PC-9 (cell line): ENCODE results near the gene UBE2D3. TPM values are rescaled to one million over a fixed set of nuclear protein-coding genes. Genes with fewer than 3 reads are reported as not detected.

Experiments
- BruUV-seq: library from RNA; stranded (reverse); fragments of 400-500 nt; replicated peaks from 2 replicates; lab custom pipeline; 2021; lab: Mats Ljungman, UMichigan
- CTCF ChIA-PET: fragments of 300-600 bp; sonication (Branson Sonifier 250); formaldehyde crosslinking; loops from one replicate; lab custom pipeline; 2022; ENCODE audit warnings: antibody characterized with exemption; lab: Charles Lee
- POLR2A ChIA-PET: fragments of 300-600 bp; sonication (Branson Sonifier 250); formaldehyde crosslinking; loops from one replicate; lab custom pipeline; 2022; ENCODE audit warnings: antibody characterized with exemption; ENCODE audit not compliant: unreplicated experiment; lab: Charles Lee
- DNase-seq, 2 experiments: peaks; one replicate each; pipeline versions ENCODE4 v3.0.0 to v3.0.0-alpha.2; 2015 to 2022; ENCODE audit warnings: mixed read lengths in 1 of 2
- H2AFZ ChIP-seq: fragments of 200-600 bp; sonication (generic); 2 replicates; pipeline ENCODE4 v1.8.1; 2017; ENCODE audit warnings: antibody characterized with exemption
- H3F3A ChIP-seq: fragments of 200-600 bp; sonication (generic); 2 replicates; pipeline ENCODE4 v1.8.1; 2017; ENCODE audit warnings: antibody characterized with exemption, mild to moderate bottlenecking, low read depth; ENCODE audit not compliant: insufficient read depth
- H3K27ac ChIP-seq: fragments of 200-600 bp; sonication (generic); 2 replicates; pipeline ENCODE4 v1.6.1; 2016; ENCODE audit warnings: mixed run types
- H3K27me3 ChIP-seq: fragments of 200-600 bp; sonication (generic); 2 replicates; pipeline ENCODE4 v1.6.1; 2016; ENCODE audit warnings: low read depth, mixed run types; ENCODE audit not compliant: insufficient read depth
- H3K36me3 ChIP-seq: fragments of 200-600 bp; sonication (generic); 2 replicates; pipeline ENCODE4 v1.6.1; 2016; ENCODE audit warnings: low read depth, mixed run types
- H3K4me1 ChIP-seq: fragments of 200-600 bp; sonication (generic); replicated peaks from 2 replicates; pipeline ENCODE4 v1.6.1; 2016; ENCODE audit warnings: mixed run types; ENCODE audit not compliant: insufficient read depth
- H3K4me2 ChIP-seq: fragments of 200-600 bp; sonication (generic); 2 replicates; pipeline ENCODE4 v1.6.1; 2017; ENCODE audit warnings: mixed run types
- H3K4me3 ChIP-seq: fragments of 200-600 bp; sonication (generic); 2 replicates; pipeline ENCODE4 v1.6.1; 2016; ENCODE audit warnings: mixed run types
- H3K79me2 ChIP-seq: fragments of 200-600 bp; sonication (generic); 2 replicates; pipeline ENCODE4 v1.6.1; 2017; ENCODE audit warnings: low read depth, mixed run types
- H3K9me2 ChIP-seq: fragments of 200-600 bp; sonication (generic); 2 replicates; pipeline ENCODE4 v1.8.1; 2017; ENCODE audit warnings: mild to moderate bottlenecking; ENCODE audit not compliant: insufficient read depth
- H3K9me3 ChIP-seq: fragments of 200-600 bp; sonication (generic); 2 replicates; pipeline ENCODE4 v1.8.1; 2016; ENCODE audit warnings: low read depth; ENCODE audit not compliant: insufficient read depth
- H4K20me1 ChIP-seq: fragments of 200-600 bp; sonication (generic); 2 replicates; pipeline ENCODE4 v1.8.1; 2017; ENCODE audit not compliant: insufficient read depth
- CTCF ChIP-seq: fragments of 200-600 bp; sonication (generic); conservative IDR thresholded peaks from 2 replicates; pipeline ENCODE4 v1.6.1; 2017; ENCODE audit warnings: mixed run types, antibody characterized with exemption, mild to moderate bottlenecking, moderate library complexity
- EZH2 ChIP-seq: fragments of 200-600 bp; sonication (generic); IDR thresholded peaks from 2 replicates; pipeline ENCODE4 v1.8.0; 2017; ENCODE audit warnings: antibody characterized with exemption, low read depth
- intact Hi-C: fragments of 100-400 bp; cut with micrococcal nuclease; formaldehyde crosslinking; loops from one replicate; pipeline ENCODE4 v1.10.0; 2022; ENCODE audit not compliant: unreplicated experiment
- total RNA-seq: library from RNA; stranded (reverse); gene quantifications from 2 replicates; pipeline ENCODE4 v1.2.3, GENCODE V29; 2021

The UBE2D3 gene
- total RNA-seq, 1 experiment from 2014 or later: 183 TPM

GRCh38 chr4:102761296-102761701 lies 66.1 kb downstream of the UBE2D3 start:
- Histone ChIP-seq H2AFZ (peak overlapping the region; percentile 95), H3K4me1 (peaks cover 17% of the 10 kb centered on the region), H3K79me2 (peaks cover 36% of the 10 kb centered on the region), H3K27me3 (no peaks in the 10 kb centered on the region), H3K36me3 (no peaks in the 10 kb centered on the region), H3K4me3 (peak overlapping the region; percentile 89), H4K20me1 (no peaks in the 10 kb centered on the region), H3K4me2 (peak overlapping the region; percentile 89), H3K27ac (no peak overlapping the region), H3K9me3 (no peaks in the 10 kb centered on the region), H3F3A (no peaks in the 10 kb centered on the region; the same call in 1 of the 2 replicates), H3K9me2 (no peaks in the 10 kb centered on the region)
- CTCF ChIA-PET: no interaction called here
- no TSS peak for BruUV-seq
- POLR2A ChIA-PET: interaction anchor here (0.7 kb wide), 1 partner anchor 158 kb away, joined by 4 read pairs; no protein-coding TSS in a partner anchor
- TF ChIP-seq EZH2 (no peak), CTCF (no peak)
- intact Hi-C loops: loop anchor here (2.0 kb wide), 1 partner anchor 108 kb away; the partner anchor contains the start of gene CISD2
- DNase-seq: no peak

GRCh38 chr4:102760645-102761295 lies 66.6 kb downstream of the UBE2D3 start, which contains the start of gene MANBA:
MANBA (minus strand) TSS chr4:102760968; CDS start chr4:102760894, 74 bp downstream.
- ChIA-PET POLR2A (interaction anchor here (0.6 to 0.7 kb wide), 2 partner anchors 109 to 158 kb away, joined by 3 to 4 read pairs; no protein-coding TSS in a partner anchor), CTCF (interaction anchor here (0.6 kb wide), 1 partner anchor 71 kb away, joined by 3 read pairs; no protein-coding TSS in a partner anchor)
- Histone ChIP-seq H3F3A (no peaks in the 10 kb centered on the region; the same call in 1 of the 2 replicates), H4K20me1 (no peaks in the 10 kb centered on the region), H3K9me3 (no peaks in the 10 kb centered on the region), H3K9me2 (no peaks in the 10 kb centered on the region), H3K27me3 (no peaks in the 10 kb centered on the region), H2AFZ (peak within 1 kb of the TSS; percentile 95), H3K4me3 (peak within 1 kb of the TSS; percentile 89), H3K4me1 (peaks cover 17% of the 10 kb centered on the region), H3K4me2 (peak within 1 kb of the TSS; percentile 89), H3K36me3 (no peaks in the 10 kb centered on the region), H3K27ac (no peak within 1 kb of the TSS), H3K79me2 (peaks cover 36% of the 10 kb centered on the region)
- intact Hi-C loops: loop anchor here (2.0 kb wide), 1 partner anchor 108 kb away; the partner anchor contains the start of gene CISD2
- peak; percentile 60 to 63 for DNase-seq
- BruUV-seq: no TSS peak
- TF ChIP-seq EZH2: no peak
- no peak for TF ChIP-seq CTCF

- H3K36me3 ChIP-seq: no peaks in the 10 kb centered on the region
- POLR2A ChIA-PET: interaction anchor here (0.6 kb wide), 1 partner anchor 109 kb away, joined by 3 read pairs; no protein-coding TSS in a partner anchor
- TF ChIP-seq CTCF (no peak), EZH2 (no peak)
- peak in 1 of 2 experiments; percentile 1 for DNase-seq
- no peaks in the 10 kb centered on the region; the same call in 1 of the 2 replicates for H3F3A ChIP-seq
- peak overlapping the region; percentile 89 for H3K4me3 ChIP-seq
- CTCF ChIA-PET: interaction anchor here (0.6 kb wide), 1 partner anchor 70 kb away, joined by 3 read pairs; no protein-coding TSS in a partner anchor
- H3K9me2 ChIP-seq: no peaks in the 10 kb centered on the region
- no peaks in the 10 kb centered on the region for H4K20me1 ChIP-seq
- peak overlapping the region; percentile 95 for H2AFZ ChIP-seq
- H3K9me3 ChIP-seq: no peaks in the 10 kb centered on the region
- H3K4me1 ChIP-seq: peaks cover 17% of the 10 kb centered on the region
- no peaks in the 10 kb centered on the region for H3K27me3 ChIP-seq
- intact Hi-C loops: loop anchor here (2.0 kb wide), 1 partner anchor 109 kb away; the partner anchor contains the start of gene CISD2
- H3K79me2 ChIP-seq: peaks cover 36% of the 10 kb centered on the region
- H3K27ac ChIP-seq: no peak overlapping the region
- H3K4me2 ChIP-seq: peak overlapping the region; percentile 89
- TSS peak; percentile 32 for BruUV-seq
Measured at GRCh38 chr4:102759831-102760644, 67.3 kb downstream of the UBE2D3 start.
